ENCODE measurements around the gene SLC35F2. TPM values are rescaled to one million over a fixed set of nuclear protein-coding genes. Genes with fewer than 3 reads are reported as not detected.
A peak's percentile ranks its signal among the peaks of the same experiment; 100 is the strongest.

SLC35F2 gene
- total RNA-seq, 1 donor from 2014 or later = 3.1 TPM

- no peak overlapping the region for H3K4me3 ChIP-seq (ENCODE audit: low read length in 3 of 3)
- H3K27ac ChIP-seq (ENCODE audit: low read depth, low read length) = no peak overlapping the region
- H3K36me3 ChIP-seq (ENCODE audit: control insufficient read depth in 3 of 3, insufficient read depth in 3 of 3, low read length in 3 of 3) = no peaks in the 10 kb centered on the region
- peak overlapping the region in 1 of 3 donors; percentile 3 for H3K9ac ChIP-seq (ENCODE audit: low read depth in 1 of 3, low read length in 3 of 3)
- no peaks in the 10 kb centered on the region for H3K27me3 ChIP-seq (ENCODE audit: control insufficient read depth in 3 of 3, insufficient read depth in 3 of 3, low read length in 3 of 3)
- peaks cover 0 to 10% (median 3%) of the 10 kb centered on the region in 3 donors for H3K4me1 ChIP-seq (ENCODE audit: control insufficient read depth in 3 of 3, insufficient read depth in 3 of 3, low read length in 3 of 3)
- no peaks in the 10 kb centered on the region for H3K9me3 ChIP-seq (ENCODE audit: control insufficient read depth in 3 of 3, low read length in 3 of 3)
Measured at GRCh38 chr11:107792049-107792443, 66.5 kb downstream of the SLC35F2 start.

- H3K27me3 ChIP-seq (ENCODE audit: control insufficient read depth in 3 of 3, insufficient read depth in 3 of 3, low read length in 3 of 3) = no peaks in the 10 kb centered on the region
- no peak overlapping the region for H3K27ac ChIP-seq (ENCODE audit: low read depth, low read length)
- H3K9ac ChIP-seq (ENCODE audit: low read depth in 1 of 3, low read length in 3 of 3) = peak overlapping the region in 1 of 3 donors; percentile 3
- H3K36me3 ChIP-seq (ENCODE audit: control insufficient read depth in 3 of 3, insufficient read depth in 3 of 3, low read length in 3 of 3) = no peaks in the 10 kb centered on the region
- no peaks in the 10 kb centered on the region for H3K9me3 ChIP-seq (ENCODE audit: control insufficient read depth in 3 of 3, low read length in 3 of 3)
- peaks cover 0 to 10% (median 3%) of the 10 kb centered on the region in 3 donors for H3K4me1 ChIP-seq (ENCODE audit: control insufficient read depth in 3 of 3, insufficient read depth in 3 of 3, low read length in 3 of 3)
- no peak overlapping the region for H3K4me3 ChIP-seq (ENCODE audit: low read length in 3 of 3)
Measured at GRCh38 chr11:107791343-107792048, 67.1 kb downstream of the SLC35F2 start.

GRCh38 chr11:107789767-107790166, 68.8 kb downstream of the SLC35F2 start:
- H3K4me1 ChIP-seq (ENCODE audit: control insufficient read depth in 3 of 3, insufficient read depth in 3 of 3, low read length in 3 of 3) = peaks cover 0 to 10% (median 3%) of the 10 kb centered on the region in 3 donors
- H3K9me3 ChIP-seq (ENCODE audit: control insufficient read depth in 3 of 3, low read length in 3 of 3) = no peaks in the 10 kb centered on the region
- H3K36me3 ChIP-seq (ENCODE audit: control insufficient read depth in 3 of 3, insufficient read depth in 3 of 3, low read length in 3 of 3) = no peaks in the 10 kb centered on the region
- no peak overlapping the region for H3K9ac ChIP-seq (ENCODE audit: low read depth in 1 of 3, low read length in 3 of 3)
- no peak overlapping the region for H3K4me3 ChIP-seq (ENCODE audit: low read length in 3 of 3)
- H3K27ac ChIP-seq (ENCODE audit: low read depth, low read length) = no peak overlapping the region
- H3K27me3 ChIP-seq (ENCODE audit: control insufficient read depth in 3 of 3, insufficient read depth in 3 of 3, low read length in 3 of 3) = no peaks in the 10 kb centered on the region

- H3K36me3 ChIP-seq (ENCODE audit: control insufficient read depth in 3 of 3, insufficient read depth in 3 of 3, low read length in 3 of 3) = no peaks in the 10 kb centered on the region
Measured at GRCh38 chr11:107787733-107788132, 70.9 kb downstream of the SLC35F2 start.

GRCh38 chr11:107785401-107785800, 73.2 kb downstream of the SLC35F2 start:
- no peak overlapping the region for H3K9ac ChIP-seq (ENCODE audit: low read depth in 1 of 3, low read length in 3 of 3)
- no peak overlapping the region for H3K4me3 ChIP-seq (ENCODE audit: low read length in 3 of 3)
- H3K36me3 ChIP-seq (ENCODE audit: control insufficient read depth in 3 of 3, insufficient read depth in 3 of 3, low read length in 3 of 3) = no peaks in the 10 kb centered on the region
- no peaks in the 10 kb centered on the region for H3K27me3 ChIP-seq (ENCODE audit: control insufficient read depth in 3 of 3, insufficient read depth in 3 of 3, low read length in 3 of 3)
- no peaks in the 10 kb centered on the region for H3K4me1 ChIP-seq (ENCODE audit: control insufficient read depth in 3 of 3, insufficient read depth in 3 of 3, low read length in 3 of 3)
- H3K9me3 ChIP-seq (ENCODE audit: control insufficient read depth in 3 of 3, low read length in 3 of 3) = no peaks in the 10 kb centered on the region
- no peak overlapping the region for H3K27ac ChIP-seq (ENCODE audit: low read depth, low read length)

More at GRCh38 chr11:107787733-107788132, 70.9 kb downstream of the SLC35F2 start:
- no peak overlapping the region for H3K9ac ChIP-seq (ENCODE audit: low read depth in 1 of 3, low read length in 3 of 3)
- H3K27me3 ChIP-seq (ENCODE audit: control insufficient read depth in 3 of 3, insufficient read depth in 3 of 3, low read length in 3 of 3) = no peaks in the 10 kb centered on the region
- H3K27ac ChIP-seq (ENCODE audit: low read depth, low read length) = no peak overlapping the region
- peaks cover 0 to 10% (median 3%) of the 10 kb centered on the region in 3 donors for H3K4me1 ChIP-seq (ENCODE audit: control insufficient read depth in 3 of 3, insufficient read depth in 3 of 3, low read length in 3 of 3)
- H3K9me3 ChIP-seq (ENCODE audit: control insufficient read depth in 3 of 3, low read length in 3 of 3) = no peaks in the 10 kb centered on the region
- H3K4me3 ChIP-seq (ENCODE audit: low read length in 3 of 3) = no peak overlapping the region

GRCh38 chr11:107783121-107783520, 75.5 kb downstream of the SLC35F2 start:
- Histone ChIP-seq H3K4me3 (ENCODE audit: low read length in 3 of 3) (no peak overlapping the region), H3K36me3 (ENCODE audit: control insufficient read depth in 3 of 3, insufficient read depth in 3 of 3, low read length in 3 of 3) (no peaks in the 10 kb centered on the region), H3K27me3 (ENCODE audit: control insufficient read depth in 3 of 3, insufficient read depth in 3 of 3, low read length in 3 of 3) (no peaks in the 10 kb centered on the region), H3K4me1 (ENCODE audit: control insufficient read depth in 3 of 3, insufficient read depth in 3 of 3, low read length in 3 of 3) (no peaks in the 10 kb centered on the region), H3K9me3 (ENCODE audit: control insufficient read depth in 3 of 3, low read length in 3 of 3) (no peaks in the 10 kb centered on the region), H3K27ac (ENCODE audit: low read depth, low read length) (no peak overlapping the region), H3K9ac (ENCODE audit: low read depth in 1 of 3, low read length in 3 of 3) (no peak overlapping the region)

- Histone ChIP-seq H3K36me3 (ENCODE audit: control insufficient read depth in 3 of 3, insufficient read depth in 3 of 3, low read length in 3 of 3) (no peaks in the 10 kb centered on the region), H3K9ac (ENCODE audit: low read depth in 1 of 3, low read length in 3 of 3) (no peak overlapping the region), H3K4me1 (ENCODE audit: control insufficient read depth in 3 of 3, insufficient read depth in 3 of 3, low read length in 3 of 3) (no peaks in the 10 kb centered on the region), H3K27me3 (ENCODE audit: control insufficient read depth in 3 of 3, insufficient read depth in 3 of 3, low read length in 3 of 3) (no peaks in the 10 kb centered on the region), H3K27ac (ENCODE audit: low read depth, low read length) (no peak overlapping the region), H3K9me3 (ENCODE audit: control insufficient read depth in 3 of 3, low read length in 3 of 3) (no peaks in the 10 kb centered on the region), H3K4me3 (ENCODE audit: low read length in 3 of 3) (no peak overlapping the region)
Measured at GRCh38 chr11:107780775-107781174, 77.8 kb downstream of the SLC35F2 start.

GRCh38 chr11:107780136-107780535, 78.5 kb downstream of the SLC35F2 start:
- no peak overlapping the region for H3K27ac ChIP-seq (ENCODE audit: low read depth, low read length)
- no peak overlapping the region for H3K4me3 ChIP-seq (ENCODE audit: low read length in 3 of 3)
- H3K9ac ChIP-seq (ENCODE audit: low read depth in 1 of 3, low read length in 3 of 3) = no peak overlapping the region
- H3K36me3 ChIP-seq (ENCODE audit: control insufficient read depth in 3 of 3, insufficient read depth in 3 of 3, low read length in 3 of 3) = no peaks in the 10 kb centered on the region
- no peaks in the 10 kb centered on the region for H3K4me1 ChIP-seq (ENCODE audit: control insufficient read depth in 3 of 3, insufficient read depth in 3 of 3, low read length in 3 of 3)
- no peaks in the 10 kb centered on the region for H3K27me3 ChIP-seq (ENCODE audit: control insufficient read depth in 3 of 3, insufficient read depth in 3 of 3, low read length in 3 of 3)
- H3K9me3 ChIP-seq (ENCODE audit: control insufficient read depth in 3 of 3, low read length in 3 of 3) = no peaks in the 10 kb centered on the region

GRCh38 chr11:107778839-107779517, 79.6 kb downstream of the SLC35F2 start:
- H3K9me3 ChIP-seq (ENCODE audit: control insufficient read depth in 3 of 3, low read length in 3 of 3) = no peaks in the 10 kb centered on the region
- no peak overlapping the region for H3K27ac ChIP-seq (ENCODE audit: low read depth, low read length)
- no peaks in the 10 kb centered on the region for H3K36me3 ChIP-seq (ENCODE audit: control insufficient read depth in 3 of 3, insufficient read depth in 3 of 3, low read length in 3 of 3)
- H3K9ac ChIP-seq (ENCODE audit: low read depth in 1 of 3, low read length in 3 of 3) = no peak overlapping the region
- no peaks in the 10 kb centered on the region for H3K27me3 ChIP-seq (ENCODE audit: control insufficient read depth in 3 of 3, insufficient read depth in 3 of 3, low read length in 3 of 3)
- no peaks in the 10 kb centered on the region for H3K4me1 ChIP-seq (ENCODE audit: control insufficient read depth in 3 of 3, insufficient read depth in 3 of 3, low read length in 3 of 3)
- no peak overlapping the region for H3K4me3 ChIP-seq (ENCODE audit: low read length in 3 of 3)

- Histone ChIP-seq H3K27ac (ENCODE audit: low read depth, low read length) (no peak overlapping the region), H3K4me3 (ENCODE audit: low read length in 3 of 3) (no peak overlapping the region), H3K36me3 (ENCODE audit: control insufficient read depth in 3 of 3, insufficient read depth in 3 of 3, low read length in 3 of 3) (no peaks in the 10 kb centered on the region), H3K9me3 (ENCODE audit: control insufficient read depth in 3 of 3, low read length in 3 of 3) (no peaks in the 10 kb centered on the region), H3K4me1 (ENCODE audit: control insufficient read depth in 3 of 3, insufficient read depth in 3 of 3, low read length in 3 of 3) (no peaks in the 10 kb centered on the region), H3K9ac (ENCODE audit: low read depth in 1 of 3, low read length in 3 of 3) (no peak overlapping the region), H3K27me3 (ENCODE audit: control insufficient read depth in 3 of 3, insufficient read depth in 3 of 3, low read length in 3 of 3) (no peaks in the 10 kb centered on the region)
Measured at GRCh38 chr11:107777110-107777509, 81.5 kb downstream of the SLC35F2 start.
